SK-N-SH treated with all-trans-retinoic acid at 6 μM for 48 hours (cell line): Measurements from ENCODE around the gene LZTR1.

Experiments used
- BACH2 ChIP-seq: fragments of 250-450 bp; sonication (Bioruptor Pico); IDR thresholded peaks from 2 replicates; pipeline ENCODE4 v1.9.0; 2021; ENCODE audit warnings: mild to moderate bottlenecking, borderline replicate concordance
- ESRRG ChIP-seq: fragments of 250-450 bp; sonication (Bioruptor Pico); IDR thresholded peaks from 2 replicates; pipeline ENCODE4 v1.6.1; 2021; ENCODE audit warnings: mild to moderate bottlenecking
- ISL1 ChIP-seq: fragments of 250-450 bp; sonication (Bioruptor Pico); IDR thresholded peaks from 2 replicates; pipeline ENCODE4 v2.1.2; 2022; ENCODE audit warnings: mild to moderate bottlenecking, moderate library complexity
- OSR1 ChIP-seq: fragments of 250-450 bp; sonication (Bioruptor Pico); IDR thresholded peaks from 2 replicates; pipeline ENCODE4 v1.8.0; 2022; ENCODE audit warnings: moderate library complexity, mild to moderate bottlenecking, inconsistent platforms
- PPARA ChIP-seq: fragments of 250-450 bp; sonication (Bioruptor Pico); IDR thresholded peaks from 2 replicates; pipeline ENCODE4 v1.5.0; 2020; ENCODE audit warnings: mild to moderate bottlenecking, borderline replicate concordance
- TCF4 ChIP-seq: fragments of 250-450 bp; sonication (Bioruptor Pico); IDR thresholded peaks from 2 replicates; pipeline ENCODE4 v1.8.0; 2021; ENCODE audit warnings: mild to moderate bottlenecking, moderate library complexity, borderline replicate concordance
- TOX ChIP-seq: fragments of 250-450 bp; sonication (Bioruptor Pico); IDR thresholded peaks from 2 replicates; pipeline ENCODE4 v1.8.0; 2021; ENCODE audit warnings: mild to moderate bottlenecking, moderate library complexity, borderline replicate concordance
- ZFP3 ChIP-seq: fragments of 250-450 bp; sonication (Bioruptor Pico); IDR thresholded peaks from 2 replicates; pipeline ENCODE4 v1.5.0; 2020; ENCODE audit warnings: mild to moderate bottlenecking, moderate library complexity
- ZFP30 ChIP-seq: fragments of 450-650 bp; formaldehyde crosslinking; IDR thresholded peaks from 2 replicates; pipeline ENCODE4 v1.5.0; 2022; ENCODE audit warnings: mild to moderate bottlenecking, moderate library complexity
- ZNF565 ChIP-seq: fragments of 450-650 bp; formaldehyde crosslinking; conservative IDR thresholded peaks from 2 replicates; pipeline ENCODE4 v1.5.0; 2020; ENCODE audit warnings: low read depth, mild to moderate bottlenecking, moderate library complexity
- ZNF70 ChIP-seq: fragments of 450-650 bp; formaldehyde crosslinking; IDR thresholded peaks from 2 replicates; pipeline ENCODE4 v1.5.0; 2020; ENCODE audit warnings: mild to moderate bottlenecking, moderate library complexity
- TF ChIP-seq, protein P1 (sequence below): fragments of 250-450 bp; sonication (Bioruptor Pico); IDR thresholded peaks from 2 replicates; pipeline ENCODE4 v1.8.0; 2020; ENCODE audit warnings: mild to moderate bottlenecking, moderate library complexity, borderline replicate concordance
- TF ChIP-seq, protein P2 (sequence below): fragments of 250-450 bp; sonication (Bioruptor Pico); IDR thresholded peaks from 2 replicates; pipeline ENCODE4 v1.5.1; 2020; ENCODE audit warnings: low read depth, mild to moderate bottlenecking, moderate library complexity

DNA sequence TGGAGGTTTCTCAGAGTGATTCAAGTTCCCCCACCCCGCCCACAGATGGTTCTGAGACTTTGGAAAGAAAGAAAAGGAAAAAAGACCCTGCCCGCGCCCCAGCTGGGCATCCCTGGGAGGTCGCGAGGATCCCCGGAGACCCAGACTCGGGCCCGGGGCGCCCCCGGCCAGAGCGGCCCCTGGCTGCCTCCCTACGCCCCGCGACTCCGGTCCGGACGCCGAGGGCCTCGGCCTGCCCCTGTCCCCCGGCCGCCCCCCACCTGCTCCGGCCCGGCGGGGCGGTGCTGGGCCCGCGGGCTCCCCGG lies 17.3 kb upstream of the LZTR1 start:
- no peak for TF ChIP-seq BACH2 (CRISPR knock-in tag)
- TF ChIP-seq TOX (CRISPR knock-in tag) = no peak
- TF ChIP-seq ZNF565 (CRISPR knock-in tag) = no peak
- no peak for TF ChIP-seq OSR1 (CRISPR knock-in tag)
- no peak for TF ChIP-seq ISL1 (CRISPR knock-in tag)
- TF ChIP-seq PPARA (CRISPR knock-in tag) = no peak
- TF ChIP-seq, protein P1, sequence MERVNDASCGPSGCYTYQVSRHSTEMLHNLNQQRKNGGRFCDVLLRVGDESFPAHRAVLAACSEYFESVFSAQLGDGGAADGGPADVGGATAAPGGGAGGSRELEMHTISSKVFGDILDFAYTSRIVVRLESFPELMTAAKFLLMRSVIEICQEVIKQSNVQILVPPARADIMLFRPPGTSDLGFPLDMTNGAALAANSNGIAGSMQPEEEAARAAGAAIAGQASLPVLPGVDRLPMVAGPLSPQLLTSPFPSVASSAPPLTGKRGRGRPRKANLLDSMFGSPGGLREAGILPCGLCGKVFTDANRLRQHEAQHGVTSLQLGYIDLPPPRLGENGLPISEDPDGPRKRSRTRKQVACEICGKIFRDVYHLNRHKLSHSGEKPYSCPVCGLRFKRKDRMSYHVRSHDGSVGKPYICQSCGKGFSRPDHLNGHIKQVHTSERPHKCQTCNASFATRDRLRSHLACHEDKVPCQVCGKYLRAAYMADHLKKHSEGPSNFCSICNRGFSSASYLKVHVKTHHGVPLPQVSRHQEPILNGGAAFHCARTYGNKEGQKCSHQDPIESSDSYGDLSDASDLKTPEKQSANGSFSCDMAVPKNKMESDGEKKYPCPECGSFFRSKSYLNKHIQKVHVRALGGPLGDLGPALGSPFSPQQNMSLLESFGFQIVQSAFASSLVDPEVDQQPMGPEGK (CRISPR knock-in tag) = no peak
- TF ChIP-seq ZNF70 (CRISPR knock-in tag) = no peak
- TF ChIP-seq, protein P2, sequence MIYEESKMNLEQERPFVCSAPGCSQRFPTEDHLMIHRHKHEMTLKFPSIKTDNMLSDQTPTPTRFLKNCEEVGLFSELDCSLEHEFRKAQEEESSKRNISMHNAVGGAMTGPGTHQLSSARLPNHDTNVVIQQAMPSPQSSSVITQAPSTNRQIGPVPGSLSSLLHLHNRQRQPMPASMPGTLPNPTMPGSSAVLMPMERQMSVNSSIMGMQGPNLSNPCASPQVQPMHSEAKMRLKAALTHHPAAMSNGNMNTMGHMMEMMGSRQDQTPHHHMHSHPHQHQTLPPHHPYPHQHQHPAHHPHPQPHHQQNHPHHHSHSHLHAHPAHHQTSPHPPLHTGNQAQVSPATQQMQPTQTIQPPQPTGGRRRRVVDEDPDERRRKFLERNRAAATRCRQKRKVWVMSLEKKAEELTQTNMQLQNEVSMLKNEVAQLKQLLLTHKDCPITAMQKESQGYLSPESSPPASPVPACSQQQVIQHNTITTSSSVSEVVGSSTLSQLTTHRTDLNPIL (CRISPR knock-in tag) = no peak
- TF ChIP-seq ESRRG (CRISPR knock-in tag) = no peak
- no peak for TF ChIP-seq TCF4 (CRISPR knock-in tag)
- TF ChIP-seq ZFP3 (CRISPR knock-in tag) = no peak
- TF ChIP-seq ZFP30 (CRISPR knock-in tag) = no peak
